ENCODE data around the gene KRT15. TPM values are rescaled to one million over a fixed set of nuclear protein-coding genes. Genes with fewer than 3 reads are reported as not detected.

Gene KRT15
- total RNA-seq, 2 experiments from 2014 or later: not detected

DNA sequence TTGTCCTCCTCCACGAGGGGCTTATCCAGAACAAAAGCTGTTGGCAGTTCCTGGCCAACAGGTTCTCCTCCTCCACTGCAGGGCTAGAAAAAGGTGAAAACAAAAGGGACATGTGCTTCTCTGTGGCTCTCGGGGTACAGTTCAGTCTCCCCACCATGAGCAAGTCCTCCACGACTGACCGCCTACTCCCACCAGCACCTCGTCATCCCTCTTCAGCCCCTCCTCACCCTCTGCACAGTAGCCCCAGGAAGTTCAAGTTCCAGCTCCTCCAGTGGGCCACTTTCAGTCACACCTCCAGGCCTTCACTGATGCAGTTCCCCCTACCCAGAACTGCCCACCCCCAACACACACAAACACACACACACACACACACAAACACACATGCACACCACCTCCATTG is 33.8 kb upstream of the KRT15 start:
- Mint-ChIP-seq H3K27me3 (peaks cover 16% of the 10 kb centered on the region), H3K4me1 (peaks cover 21% of the 10 kb centered on the region), H3K27ac (no peak overlapping the region), H3K9me3 (ENCODE audit: low read depth) (no peaks in the 10 kb centered on the region), H3K36me3 (ENCODE audit: low read depth) (no peaks in the 10 kb centered on the region), H3K4me3 (no peak overlapping the region)
- POLR2A ChIA-PET: no interaction called here
- CTCF ChIA-PET: interaction anchor here (0.7 to 6.5 kb wide), 6 partner anchors 12 to 223 kb away, joined by 3 to 73 read pairs (median 4); no protein-coding TSS in a partner anchor
- DNase-seq (no peak), ATAC-seq (no peak)
- intact Hi-C loops (cut with DNase I, micrococcal nuclease): no loop called here

DNA sequence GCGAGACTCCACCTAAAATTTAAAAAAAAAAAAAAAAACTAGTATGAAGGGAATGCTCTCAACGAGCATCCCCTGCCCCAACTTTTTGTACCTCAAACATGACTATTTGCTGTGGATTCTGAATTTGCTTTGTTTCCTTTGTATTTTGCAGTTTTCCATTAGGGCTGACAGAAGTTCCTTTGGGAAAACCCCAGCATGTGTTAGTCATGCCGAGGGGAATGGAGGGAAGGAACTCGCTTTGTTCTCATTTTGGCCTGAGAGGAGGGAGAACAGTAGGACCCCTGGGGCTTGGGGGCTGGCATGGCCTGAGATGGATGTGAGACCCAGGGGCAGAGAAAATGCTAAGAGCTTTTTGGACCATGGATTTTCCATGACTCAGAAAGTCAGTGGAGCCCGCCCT is 32.7 kb upstream of the KRT15 start:
- Mint-ChIP-seq H3K4me3 (no peak overlapping the region), H3K36me3 (ENCODE audit: low read depth) (no peaks in the 10 kb centered on the region), H3K27me3 (peaks cover 15% of the 10 kb centered on the region), H3K27ac (no peak overlapping the region), H3K9me3 (ENCODE audit: low read depth) (peaks cover 4% of the 10 kb centered on the region), H3K4me1 (peaks cover 22% of the 10 kb centered on the region)
- intact Hi-C loops (cut with DNase I, micrococcal nuclease): no loop called here
- ATAC-seq (no peak), DNase-seq (no peak)
- POLR2A ChIA-PET: no interaction called here
- CTCF ChIA-PET: interaction anchor here (0.5 to 6.5 kb wide), 6 partner anchors 11 to 115 kb away, joined by 3 to 73 read pairs (median 4); no protein-coding TSS in a partner anchor

DNA sequence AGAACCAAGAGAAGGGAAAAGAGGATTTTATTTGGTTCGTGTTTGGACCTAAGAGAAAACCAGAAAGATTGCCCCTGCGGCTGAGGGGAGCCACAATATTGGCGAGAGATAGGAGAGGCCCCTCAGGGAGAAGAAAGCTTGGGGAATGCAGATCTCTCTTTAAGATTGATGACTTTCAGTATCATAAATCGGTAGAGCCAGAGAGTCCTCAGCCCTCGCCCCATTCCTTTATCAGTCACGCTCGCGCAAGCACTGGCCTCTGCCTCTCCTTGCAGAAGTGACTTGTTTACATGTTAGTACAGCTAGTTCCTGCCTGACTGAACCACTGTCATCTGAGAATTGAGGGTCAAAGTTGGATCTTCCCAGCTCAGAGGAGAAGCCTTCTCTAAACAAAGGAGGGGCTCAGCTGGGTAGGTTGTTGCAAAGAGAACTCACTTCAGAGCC is 30.9 kb upstream of the KRT15 start:
- H3K4me1 Mint-ChIP-seq: peaks cover 22% of the 10 kb centered on the region
- ChIA-PET POLR2A (interaction anchor here (1.0 to 1.1 kb wide), 2 partner anchors 102 to 140 kb away, joined by 4 to 5 read pairs; no protein-coding TSS in a partner anchor), CTCF (interaction anchor here (0.6 to 6.5 kb wide), 42 partner anchors 9 to 734 kb away, joined by 3 to 73 read pairs (median 5); no protein-coding TSS in a partner anchor)
- no peaks in the 10 kb centered on the region for H3K36me3 Mint-ChIP-seq (ENCODE audit: low read depth)
- DNase-seq (no peak), ATAC-seq (no peak)
- H3K4me3 Mint-ChIP-seq: no peak overlapping the region
- H3K27me3 Mint-ChIP-seq: peaks cover 12% of the 10 kb centered on the region
- H3K9me3 Mint-ChIP-seq (ENCODE audit: low read depth): peaks cover 4% of the 10 kb centered on the region
- intact Hi-C loops (cut with DNase I, micrococcal nuclease): loop anchor here (1.0 to 5.0 kb wide), 12 partner anchors 30 to 927 kb away; no protein-coding TSS in a partner anchor
- H3K27ac Mint-ChIP-seq: no peak overlapping the region

DNA sequence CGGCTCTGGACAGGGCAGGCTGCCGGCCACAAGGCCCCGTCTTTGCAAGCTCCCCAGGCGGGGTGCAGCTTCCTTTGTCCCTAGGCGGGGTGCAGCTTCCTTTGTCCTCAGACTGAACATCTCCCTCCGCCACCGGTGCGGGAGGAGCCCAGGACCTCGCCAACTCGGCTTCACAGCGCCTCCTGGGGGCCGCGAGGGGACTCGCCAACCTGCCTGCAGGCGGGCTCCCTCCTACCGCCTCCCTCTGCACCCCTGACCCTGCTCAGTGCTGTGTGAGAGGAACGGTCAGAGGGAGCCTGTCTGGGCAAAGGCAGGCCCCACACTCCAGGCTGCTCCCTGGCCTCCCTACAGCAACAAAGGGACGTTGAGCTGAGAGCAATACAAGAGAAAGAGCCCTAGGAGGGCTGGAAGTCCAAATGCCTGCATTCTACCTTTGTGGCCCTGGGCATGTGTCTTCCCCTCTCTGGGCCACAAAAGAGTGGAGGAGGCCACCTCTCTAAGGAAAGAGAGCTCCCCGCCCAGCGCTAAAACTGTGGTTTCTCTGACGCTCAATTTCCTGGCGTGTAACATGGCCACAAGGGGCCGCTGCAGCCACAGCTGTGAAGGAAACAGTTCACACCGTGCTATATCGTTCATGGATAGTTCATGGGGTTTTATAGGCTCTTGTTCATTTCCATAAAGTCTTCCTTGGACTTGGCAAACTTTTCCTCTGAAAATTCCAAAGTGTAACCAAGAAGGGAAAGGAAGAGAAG is 30.3 kb upstream of the KRT15 start:
- POLR2A ChIA-PET: interaction anchor here (0.6 to 1.1 kb wide), 4 partner anchors 102 to 145 kb away, joined by 3 to 5 read pairs (median 4); partner anchors contain the start of gene EIF1
- DNase-seq (peak; percentile 93), ATAC-seq (peak; percentile 81)
- Mint-ChIP-seq H3K4me3 (no peak overlapping the region), H3K9me3 (ENCODE audit: low read depth) (peaks cover 4% of the 10 kb centered on the region), H3K36me3 (ENCODE audit: low read depth) (no peaks in the 10 kb centered on the region), H3K27me3 (peaks cover 10% of the 10 kb centered on the region), H3K4me1 (peaks cover 22% of the 10 kb centered on the region), H3K27ac (peak overlapping the region; percentile 42)
- CTCF ChIA-PET: interaction anchor here (0.6 to 6.5 kb wide), 56 partner anchors 8 to 958 kb away, joined by 3 to 73 read pairs (median 4); partner anchors contain the start of genes KRT36 and KRT40
- intact Hi-C loops (cut with DNase I, micrococcal nuclease): loop anchor here (1.0 to 5.0 kb wide), 13 partner anchors 30 to 927 kb away; no protein-coding TSS in a partner anchor

- intact Hi-C loops (cut with DNase I, micrococcal nuclease): loop anchor here in 1 of 2 experiments (1.0 to 5.0 kb wide), 7 partner anchors 62 to 926 kb away; no protein-coding TSS in a partner anchor
- peak; percentile 91 for DNase-seq
- Mint-ChIP-seq H3K27me3 (peaks cover 9% of the 10 kb centered on the region), H3K4me1 (peaks cover 22% of the 10 kb centered on the region), H3K27ac (no peak overlapping the region), H3K36me3 (ENCODE audit: low read depth) (no peaks in the 10 kb centered on the region), H3K4me3 (no peak overlapping the region), H3K9me3 (ENCODE audit: low read depth) (peaks cover 4% of the 10 kb centered on the region)
- ATAC-seq: peak; percentile 89
- CTCF ChIA-PET: interaction anchor here (0.6 to 6.5 kb wide), 41 partner anchors 8 to 743 kb away, joined by 3 to 73 read pairs (median 6); partner anchors contain the start of genes KRT36 and KRT40
- POLR2A ChIA-PET: interaction anchor here (0.5 to 1.0 kb wide), 2 partner anchors 98 to 144 kb away, joined by 3 read pairs; no protein-coding TSS in a partner anchor
Observed at GRCh38 chr17:41547921-41548843, 29.5 kb upstream of the KRT15 start.

DNA sequence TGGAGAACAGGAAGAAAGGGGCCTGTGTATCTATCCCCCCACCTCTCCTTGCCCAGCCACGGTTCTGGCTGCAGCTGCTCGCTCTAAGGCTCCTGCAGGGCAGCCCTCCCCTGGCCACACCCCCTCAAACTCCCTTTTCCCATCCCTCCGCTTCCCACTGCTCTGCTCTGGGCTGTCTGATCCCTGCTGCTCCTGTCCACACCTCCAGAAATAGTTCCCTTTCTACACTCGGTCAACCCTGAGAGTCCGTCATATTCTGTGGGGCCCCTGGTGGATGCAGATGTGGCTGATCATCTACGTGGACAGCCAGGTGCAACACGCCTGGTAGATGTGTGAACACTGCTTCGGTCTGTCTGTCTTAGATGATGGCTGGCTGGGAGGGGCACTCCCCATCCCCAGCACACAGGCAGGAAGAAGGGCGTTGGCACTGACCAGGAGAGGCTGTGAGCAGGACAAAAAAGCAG is 28.7 kb upstream of the KRT15 start:
- peaks cover 3% of the 10 kb centered on the region for H3K27me3 Mint-ChIP-seq
- H3K4me3 Mint-ChIP-seq: no peak overlapping the region
- peaks cover 4% of the 10 kb centered on the region for H3K9me3 Mint-ChIP-seq (ENCODE audit: low read depth)
- peaks cover 22% of the 10 kb centered on the region for H3K4me1 Mint-ChIP-seq
- POLR2A ChIA-PET: interaction anchor here (0.5 kb wide), 1 partner anchor 98 kb away, joined by 3 read pairs; no protein-coding TSS in a partner anchor
- H3K36me3 Mint-ChIP-seq (ENCODE audit: low read depth): no peaks in the 10 kb centered on the region
- no peak overlapping the region for H3K27ac Mint-ChIP-seq
- intact Hi-C loops (cut with DNase I, micrococcal nuclease): loop anchor here in 1 of 2 experiments (5.0 kb wide), 2 partner anchors 210 to 925 kb away; no protein-coding TSS in a partner anchor
- no peak for ATAC-seq
- DNase-seq: no peak
- CTCF ChIA-PET: interaction anchor here (0.6 to 6.5 kb wide), 14 partner anchors 12 to 742 kb away, joined by 3 to 73 read pairs (median 10); no protein-coding TSS in a partner anchor

DNA sequence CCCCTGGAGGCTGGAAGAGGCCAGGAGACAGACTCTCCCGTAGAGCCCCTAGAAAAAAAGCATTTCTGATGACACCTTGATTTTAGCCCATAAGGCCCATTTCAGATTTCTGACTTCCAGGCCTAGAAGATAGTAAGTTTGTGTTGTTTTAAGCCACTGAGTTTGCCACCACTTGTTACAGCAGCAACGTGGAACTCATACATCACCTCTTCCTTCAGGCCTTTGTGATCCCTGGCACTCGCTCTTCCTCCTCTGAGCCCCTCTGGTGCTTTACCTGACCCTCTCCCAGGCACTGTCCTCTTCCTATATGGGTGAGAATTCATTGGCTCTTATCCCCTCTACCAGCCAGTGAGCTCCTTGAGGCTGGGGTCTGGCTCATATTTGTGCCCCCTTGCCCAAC is 28.1 kb upstream of the KRT15 start:
- Mint-ChIP-seq H3K9me3 (ENCODE audit: low read depth) (peaks cover 4% of the 10 kb centered on the region), H3K36me3 (ENCODE audit: low read depth) (no peaks in the 10 kb centered on the region), H3K4me3 (no peak overlapping the region), H3K27ac (no peak overlapping the region), H3K27me3 (peaks cover 3% of the 10 kb centered on the region), H3K4me1 (peaks cover 22% of the 10 kb centered on the region)
- ATAC-seq (no peak), DNase-seq (no peak)
- POLR2A ChIA-PET: no interaction called here
- CTCF ChIA-PET: interaction anchor here (0.6 kb wide), 1 partner anchor 590 kb away, joined by 3 read pairs; no protein-coding TSS in a partner anchor
- intact Hi-C loops (cut with DNase I, micrococcal nuclease): loop anchor here in 1 of 2 experiments (5.0 kb wide), 2 partner anchors 210 to 925 kb away; no protein-coding TSS in a partner anchor

- Mint-ChIP-seq H3K27ac (no peak overlapping the region), H3K36me3 (ENCODE audit: low read depth) (no peaks in the 10 kb centered on the region), H3K27me3 (peaks cover 3% of the 10 kb centered on the region), H3K4me1 (peaks cover 22% of the 10 kb centered on the region), H3K9me3 (ENCODE audit: low read depth) (peaks cover 4% of the 10 kb centered on the region), H3K4me3 (no peak overlapping the region)
- ATAC-seq (no peak), DNase-seq (no peak)
- intact Hi-C loops (cut with DNase I, micrococcal nuclease): loop anchor here in 1 of 2 experiments (5.0 kb wide), 2 partner anchors 209 to 924 kb away; no protein-coding TSS in a partner anchor
- POLR2A ChIA-PET: no interaction called here
- CTCF ChIA-PET: interaction anchor here (2.5 kb wide), 1 partner anchor 103 kb away, joined by 7 read pairs; no protein-coding TSS in a partner anchor
Observed at GRCh38 chr17:41545829-41546410, 27.2 kb upstream of the KRT15 start.

DNA sequence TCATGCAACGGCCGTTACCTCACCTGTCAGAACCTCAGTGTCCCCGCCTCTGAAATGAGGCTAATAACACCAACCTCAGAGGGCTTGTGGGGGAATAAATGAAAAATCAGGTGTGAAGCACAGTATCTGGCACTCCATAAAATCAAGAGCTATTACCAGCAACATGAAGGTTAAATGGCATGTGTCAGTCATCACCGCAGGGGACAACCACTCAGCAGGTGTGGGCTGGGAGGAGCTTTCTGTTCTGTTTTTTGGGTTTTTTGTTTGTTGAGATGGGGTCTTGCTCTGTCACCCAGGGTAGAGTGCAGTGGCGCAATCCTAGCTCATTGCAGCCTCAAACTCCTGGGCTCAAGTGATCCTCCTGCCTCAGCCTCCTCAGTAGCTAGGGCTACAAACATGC is 26.2 kb upstream of the KRT15 start:
- peaks cover 3% of the 10 kb centered on the region for H3K27me3 Mint-ChIP-seq
- ChIA-PET POLR2A (interaction anchor here (0.6 to 0.7 kb wide), 2 partner anchors 34 to 100 kb away, joined by 3 to 6 read pairs; no protein-coding TSS in a partner anchor), CTCF (interaction anchor here (1.4 to 2.5 kb wide), 2 partner anchors 102 to 104 kb away, joined by 3 to 7 read pairs; no protein-coding TSS in a partner anchor)
- no peaks in the 10 kb centered on the region for H3K36me3 Mint-ChIP-seq (ENCODE audit: low read depth)
- peaks cover 22% of the 10 kb centered on the region for H3K4me1 Mint-ChIP-seq
- H3K9me3 Mint-ChIP-seq (ENCODE audit: low read depth): peaks cover 4% of the 10 kb centered on the region
- H3K4me3 Mint-ChIP-seq: no peak overlapping the region
- ATAC-seq (no peak), DNase-seq (no peak)
- H3K27ac Mint-ChIP-seq: no peak overlapping the region
- intact Hi-C loops (cut with DNase I, micrococcal nuclease): loop anchor here in 1 of 2 experiments (5.0 kb wide), 2 partner anchors 208 to 923 kb away; no protein-coding TSS in a partner anchor

GRCh38 chr17:41544491-41544892 is 25.8 kb upstream of the KRT15 start:
- Mint-ChIP-seq H3K36me3 (ENCODE audit: low read depth) (no peaks in the 10 kb centered on the region), H3K27me3 (peaks cover 3% of the 10 kb centered on the region), H3K27ac (no peak overlapping the region), H3K9me3 (ENCODE audit: low read depth) (peaks cover 4% of the 10 kb centered on the region), H3K4me1 (peaks cover 22% of the 10 kb centered on the region), H3K4me3 (no peak overlapping the region)
- no peak for DNase-seq
- CTCF ChIA-PET: interaction anchor here (1.4 to 2.5 kb wide), 2 partner anchors 103 to 105 kb away, joined by 3 to 7 read pairs; no protein-coding TSS in a partner anchor
- intact Hi-C loops (cut with DNase I, micrococcal nuclease): no loop called here
- POLR2A ChIA-PET: interaction anchor here (0.6 to 0.7 kb wide), 2 partner anchors 35 to 101 kb away, joined by 3 to 6 read pairs; no protein-coding TSS in a partner anchor
- no peak for ATAC-seq
